ENCODE measurements around the gene PNPLA1. TPM values are rescaled to one million over a fixed set of nuclear protein-coding genes. Genes with fewer than 3 reads are reported as not detected.

Gene PNPLA1
- total RNA-seq, 1 experiment from 2014 or later, result not detected

DNA sequence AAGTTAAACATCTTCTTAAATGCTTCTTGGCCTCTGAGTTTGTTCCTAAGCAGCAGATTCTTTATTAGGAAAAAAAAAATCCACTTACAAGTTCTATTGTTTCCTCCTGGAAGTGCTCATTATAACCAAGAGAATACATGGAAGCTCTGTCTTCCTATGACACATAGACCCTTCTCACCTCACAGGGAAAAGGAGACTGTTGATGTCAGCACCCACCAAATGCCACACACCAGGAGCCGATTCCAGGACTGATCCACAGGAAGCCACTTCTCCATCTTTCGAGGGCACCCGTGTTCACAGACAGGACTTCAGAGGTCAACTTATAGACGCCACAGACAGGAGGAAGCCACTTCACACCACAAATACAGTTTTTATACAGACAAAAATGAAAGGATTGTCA lies 80.2 kb downstream of the PNPLA1 start:
- Histone ChIP-seq H3K9me3 (ENCODE audit: control insufficient read depth, insufficient read depth, low read depth, low read length) (no peaks in the 10 kb centered on the region), H3K27me3 (ENCODE audit: control insufficient read depth, insufficient read depth, low read length) (no peaks in the 10 kb centered on the region; the same call in 1 of the 2 replicates), H3K27ac (ENCODE audit: low read length) (no peak overlapping the region), H3K4me3 (ENCODE audit: low read depth in 2 of 2, low read length in 2 of 2) (no peak overlapping the region), H3K4me1 (ENCODE audit: control insufficient read depth, insufficient read depth, low read length) (no peaks in the 10 kb centered on the region), H3K36me3 (ENCODE audit: control insufficient read depth, insufficient read depth, low read length) (no peaks in the 10 kb centered on the region)
- CTCF ChIA-PET, result no interaction called here
- no TSS peak for BruUV-seq (replicated peaks)
- POLR2A ChIA-PET, result no interaction called here
- DNase-seq (ENCODE audit: low read depth, low spot score) (no peak), ATAC-seq (no peak)
- in situ Hi-C loops (cut with HindIII; ENCODE audit: low pct_unique_long_range_greater_than_20kb, low sequenced_read_pairs) (no loop called here), intact Hi-C loops (cut with micrococcal nuclease; ENCODE audit: unreplicated experiment) (no loop called here)
- TF ChIP-seq POLR2AphosphoS5 (IDR thresholded peaks at IDR 0.05; ENCODE audit: low read depth, low read length) (no peak), SIN3A (IDR thresholded peaks at IDR 0.05; ENCODE audit: borderline replicate concordance, insufficient read depth, low read depth, low read length) (no peak)

DNA sequence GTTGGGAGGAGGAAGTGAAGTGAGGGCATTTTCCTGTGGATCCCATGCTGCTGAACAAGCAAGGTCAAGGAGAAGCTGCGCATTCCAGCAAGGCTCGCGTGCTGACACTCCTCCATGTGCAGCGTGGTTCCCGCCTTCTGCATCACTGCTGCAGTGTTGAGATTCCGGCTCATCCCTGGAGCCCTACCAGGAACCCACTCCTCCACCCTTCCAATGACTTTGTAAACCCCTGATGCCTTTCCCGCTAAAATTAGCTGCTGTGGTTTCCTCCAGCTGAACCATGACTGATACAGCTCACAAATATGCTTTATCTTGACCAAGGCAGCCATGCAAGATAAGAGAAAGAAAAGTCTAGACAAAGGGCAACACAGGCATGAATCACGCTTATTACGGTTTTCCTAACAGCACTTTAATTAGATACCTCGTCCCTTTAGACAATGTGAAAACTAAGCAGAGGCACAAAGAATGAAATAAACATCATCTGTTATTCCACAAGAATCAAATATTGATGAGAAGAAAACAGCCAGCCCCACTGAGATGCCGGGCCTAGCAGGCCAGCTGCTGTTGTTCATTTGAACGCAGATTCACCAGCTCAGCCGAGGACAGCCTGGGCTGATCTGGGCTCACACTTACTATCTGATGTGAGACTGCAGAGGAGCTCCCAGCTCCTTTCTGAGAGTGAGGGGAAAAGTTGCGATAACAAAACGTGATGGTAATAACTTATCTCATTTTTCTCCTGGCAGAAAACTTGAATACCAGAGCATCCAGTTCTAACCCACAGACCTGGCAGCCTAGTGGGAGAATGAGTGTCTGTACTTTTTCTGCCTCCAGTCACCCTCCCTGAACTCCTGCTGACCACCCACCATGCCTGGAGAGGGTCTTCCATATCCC lies 81.1 kb downstream of the PNPLA1 start:
- Histone ChIP-seq H3K4me1 (ENCODE audit: control insufficient read depth, insufficient read depth, low read length) (no peaks in the 10 kb centered on the region), H3K36me3 (ENCODE audit: control insufficient read depth, insufficient read depth, low read length) (no peaks in the 10 kb centered on the region), H3K4me3 (ENCODE audit: low read depth in 2 of 2, low read length in 2 of 2) (no peak overlapping the region), H3K27me3 (ENCODE audit: control insufficient read depth, insufficient read depth, low read length) (no peaks in the 10 kb centered on the region; the same call in 1 of the 2 replicates), H3K27ac (ENCODE audit: low read length) (no peak overlapping the region), H3K9me3 (ENCODE audit: control insufficient read depth, insufficient read depth, low read depth, low read length) (no peaks in the 10 kb centered on the region)
- BruUV-seq (replicated peaks), result no TSS peak
- ChIA-PET POLR2A (interaction anchor here (0.6 kb wide), 1 partner anchor 927 kb away, joined by 10 read pairs; no protein-coding TSS in a partner anchor), CTCF (no interaction called here)
- 0 out of 2 replicates have a peak, but pooled peaks have one; percentile 58 for ATAC-seq
- no peak for DNase-seq (ENCODE audit: low read depth, low spot score)
- in situ Hi-C loops (cut with HindIII; ENCODE audit: low pct_unique_long_range_greater_than_20kb, low sequenced_read_pairs) (no loop called here), intact Hi-C loops (cut with micrococcal nuclease; ENCODE audit: unreplicated experiment) (no loop called here)
- TF ChIP-seq, protein P1, sequence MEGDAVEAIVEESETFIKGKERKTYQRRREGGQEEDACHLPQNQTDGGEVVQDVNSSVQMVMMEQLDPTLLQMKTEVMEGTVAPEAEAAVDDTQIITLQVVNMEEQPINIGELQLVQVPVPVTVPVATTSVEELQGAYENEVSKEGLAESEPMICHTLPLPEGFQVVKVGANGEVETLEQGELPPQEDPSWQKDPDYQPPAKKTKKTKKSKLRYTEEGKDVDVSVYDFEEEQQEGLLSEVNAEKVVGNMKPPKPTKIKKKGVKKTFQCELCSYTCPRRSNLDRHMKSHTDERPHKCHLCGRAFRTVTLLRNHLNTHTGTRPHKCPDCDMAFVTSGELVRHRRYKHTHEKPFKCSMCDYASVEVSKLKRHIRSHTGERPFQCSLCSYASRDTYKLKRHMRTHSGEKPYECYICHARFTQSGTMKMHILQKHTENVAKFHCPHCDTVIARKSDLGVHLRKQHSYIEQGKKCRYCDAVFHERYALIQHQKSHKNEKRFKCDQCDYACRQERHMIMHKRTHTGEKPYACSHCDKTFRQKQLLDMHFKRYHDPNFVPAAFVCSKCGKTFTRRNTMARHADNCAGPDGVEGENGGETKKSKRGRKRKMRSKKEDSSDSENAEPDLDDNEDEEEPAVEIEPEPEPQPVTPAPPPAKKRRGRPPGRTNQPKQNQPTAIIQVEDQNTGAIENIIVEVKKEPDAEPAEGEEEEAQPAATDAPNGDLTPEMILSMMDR (IDR thresholded peaks at IDR 0.05), result no peak
- no peak for TF ChIP-seq TCF7L2 (IDR thresholded peaks at IDR 0.05; ENCODE audit: low read depth, low read length)
- TF ChIP-seq, protein P2, sequence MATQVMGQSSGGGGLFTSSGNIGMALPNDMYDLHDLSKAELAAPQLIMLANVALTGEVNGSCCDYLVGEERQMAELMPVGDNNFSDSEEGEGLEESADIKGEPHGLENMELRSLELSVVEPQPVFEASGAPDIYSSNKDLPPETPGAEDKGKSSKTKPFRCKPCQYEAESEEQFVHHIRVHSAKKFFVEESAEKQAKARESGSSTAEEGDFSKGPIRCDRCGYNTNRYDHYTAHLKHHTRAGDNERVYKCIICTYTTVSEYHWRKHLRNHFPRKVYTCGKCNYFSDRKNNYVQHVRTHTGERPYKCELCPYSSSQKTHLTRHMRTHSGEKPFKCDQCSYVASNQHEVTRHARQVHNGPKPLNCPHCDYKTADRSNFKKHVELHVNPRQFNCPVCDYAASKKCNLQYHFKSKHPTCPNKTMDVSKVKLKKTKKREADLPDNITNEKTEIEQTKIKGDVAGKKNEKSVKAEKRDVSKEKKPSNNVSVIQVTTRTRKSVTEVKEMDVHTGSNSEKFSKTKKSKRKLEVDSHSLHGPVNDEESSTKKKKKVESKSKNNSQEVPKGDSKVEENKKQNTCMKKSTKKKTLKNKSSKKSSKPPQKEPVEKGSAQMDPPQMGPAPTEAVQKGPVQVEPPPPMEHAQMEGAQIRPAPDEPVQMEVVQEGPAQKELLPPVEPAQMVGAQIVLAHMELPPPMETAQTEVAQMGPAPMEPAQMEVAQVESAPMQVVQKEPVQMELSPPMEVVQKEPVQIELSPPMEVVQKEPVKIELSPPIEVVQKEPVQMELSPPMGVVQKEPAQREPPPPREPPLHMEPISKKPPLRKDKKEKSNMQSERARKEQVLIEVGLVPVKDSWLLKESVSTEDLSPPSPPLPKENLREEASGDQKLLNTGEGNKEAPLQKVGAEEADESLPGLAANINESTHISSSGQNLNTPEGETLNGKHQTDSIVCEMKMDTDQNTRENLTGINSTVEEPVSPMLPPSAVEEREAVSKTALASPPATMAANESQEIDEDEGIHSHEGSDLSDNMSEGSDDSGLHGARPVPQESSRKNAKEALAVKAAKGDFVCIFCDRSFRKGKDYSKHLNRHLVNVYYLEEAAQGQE (IDR thresholded peaks at IDR 0.05; ENCODE audit: insufficient read depth in 1 of 2, low read depth in 2 of 2, low read length in 1 of 2), result no peak
- no peak for TF ChIP-seq POLR2AphosphoS5 (IDR thresholded peaks at IDR 0.05; ENCODE audit: low read depth, low read length)
- TF ChIP-seq SIN3A (IDR thresholded peaks at IDR 0.05; ENCODE audit: borderline replicate concordance, insufficient read depth, low read depth, low read length), result no peak
